ENCODE measurements around the gene RNPS1. TPM values are rescaled to one million over a fixed set of nuclear protein-coding genes. Genes with fewer than 3 reads are reported as not detected.

RNPS1 gene
- polyA plus RNA-seq, 2 donors, result 41.4 to 100.0 TPM

DNA sequence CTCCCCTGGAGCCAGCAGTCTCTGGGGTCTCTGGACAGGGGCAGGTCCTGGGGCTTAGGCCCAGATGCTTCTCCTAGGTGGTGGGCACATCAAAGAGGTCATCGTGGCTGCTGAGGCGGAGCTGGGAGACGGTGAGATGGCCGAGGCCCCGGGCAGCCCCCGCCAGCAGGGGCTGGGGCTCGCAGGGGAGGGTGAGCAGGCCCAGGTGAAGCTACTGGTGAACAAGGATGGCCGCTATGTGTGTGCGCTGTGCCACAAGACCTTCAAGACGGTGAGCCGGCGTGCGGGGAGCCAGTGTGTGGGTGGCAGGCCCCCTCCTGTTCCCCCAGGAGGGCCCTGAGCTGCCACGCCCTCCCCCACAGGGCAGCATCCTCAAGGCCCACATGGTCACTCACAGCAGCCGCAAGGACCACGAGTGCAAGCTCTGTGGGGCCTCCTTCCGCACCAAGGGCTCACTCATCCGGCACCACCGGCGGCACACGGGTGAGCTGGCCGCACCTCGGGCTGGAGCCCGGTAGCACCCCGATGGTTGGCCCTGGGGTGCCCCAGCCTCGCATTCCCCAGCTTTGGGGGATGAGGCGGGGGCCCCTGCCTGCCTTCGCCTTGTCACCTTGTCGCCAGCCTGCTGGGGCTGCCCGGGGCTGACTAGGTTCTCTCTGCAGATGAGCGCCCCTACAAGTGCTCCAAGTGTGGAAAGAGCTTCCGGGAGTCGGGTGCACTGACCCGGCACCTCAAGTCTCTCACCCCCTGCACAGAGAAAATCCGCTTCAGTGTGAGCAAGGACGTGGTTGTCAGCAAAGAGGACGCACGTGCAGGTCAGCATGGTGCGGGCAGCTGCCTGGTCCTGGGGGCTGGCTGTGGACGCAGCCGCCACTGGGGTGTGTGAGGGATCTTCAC lies 35.6 kb downstream of the RNPS1 start:
- Histone ChIP-seq H3K9me3 (ENCODE audit: control insufficient read depth in 2 of 2, insufficient read depth in 1 of 2, low read depth in 1 of 2, low read length in 1 of 2) (no peaks in the 10 kb centered on the region), H3K4me1 (ENCODE audit: control insufficient read depth in 2 of 2, insufficient read depth in 2 of 2, low read length in 1 of 2) (peaks cover 6 to 31% of the 10 kb centered on the region in 2 donors), H3K27me3 (ENCODE audit: control insufficient read depth in 1 of 2, insufficient read depth in 2 of 2, low read length in 2 of 2) (peaks cover 0 to 9% of the 10 kb centered on the region in 2 donors), H3K36me3 (ENCODE audit: control insufficient read depth in 2 of 2, insufficient read depth in 2 of 2, low read length in 1 of 2) (peaks cover 26 to 75% of the 10 kb centered on the region in 2 donors), H3K27ac (ENCODE audit: low read depth in 2 of 2, low read length in 1 of 2) (no peak overlapping the region), H3K4me3 (ENCODE audit: low read depth in 1 of 2, low read length in 2 of 2) (no peak overlapping the region)
- 91% methylated on average over 41 of the region's 41 CpGs for WGBS, 2 donors

DNA sequence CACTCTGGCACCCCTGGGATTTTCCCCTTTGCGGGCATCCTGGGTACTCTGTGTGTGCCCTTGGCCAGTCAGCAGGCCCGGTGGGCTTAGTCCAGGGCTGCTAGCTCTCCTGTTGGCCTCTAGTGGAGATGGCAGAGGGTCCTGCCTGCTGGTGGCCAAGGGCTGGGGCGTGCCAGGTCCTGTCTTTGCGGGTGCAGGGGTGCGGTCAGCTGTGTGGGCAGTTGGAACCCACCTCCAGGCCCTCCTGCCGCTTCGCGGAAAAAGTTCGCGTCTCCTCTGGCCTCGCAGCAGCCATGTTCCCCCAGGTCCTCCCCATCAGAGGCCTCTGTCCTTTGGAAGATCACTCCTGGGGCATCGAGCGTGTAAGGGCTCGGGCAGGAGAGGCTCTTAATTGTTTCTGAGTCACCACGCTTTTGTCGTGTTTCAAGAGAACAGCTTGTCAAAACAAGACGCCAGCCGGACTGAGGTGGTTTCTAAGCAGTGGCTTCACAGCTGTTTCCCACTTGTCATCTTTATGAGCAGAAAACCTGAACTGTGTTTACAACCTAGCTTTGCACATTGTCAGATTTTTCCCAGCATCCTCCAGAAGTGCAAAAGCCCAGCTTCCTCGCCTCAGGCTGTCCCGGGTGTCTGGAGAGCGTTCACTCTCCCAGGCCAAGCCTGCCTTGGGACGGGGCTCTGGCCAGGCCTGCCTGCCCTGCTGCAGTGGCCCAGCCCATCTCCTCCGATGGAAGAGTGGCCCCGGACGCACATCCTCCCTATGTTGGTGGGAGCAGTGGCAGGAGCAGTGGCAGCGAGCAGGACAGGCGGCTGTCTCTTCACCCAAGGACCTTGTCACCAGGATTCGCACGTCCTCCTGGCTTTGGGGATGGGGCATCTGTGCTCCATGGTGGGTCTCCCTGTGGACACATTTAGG lies 36.7 kb downstream of the RNPS1 start:
- H3K9me3 ChIP-seq (ENCODE audit: control insufficient read depth in 2 of 2, insufficient read depth in 1 of 2, low read depth in 1 of 2, low read length in 1 of 2), result no peaks in the 10 kb centered on the region
- 66 to 77% methylated on average over 29 of the region's 29 CpGs for WGBS, 2 donors
- H3K4me1 ChIP-seq (ENCODE audit: control insufficient read depth in 2 of 2, insufficient read depth in 2 of 2, low read length in 1 of 2), result peaks cover 0 to 24% of the 10 kb centered on the region in 2 donors
- H3K36me3 ChIP-seq (ENCODE audit: control insufficient read depth in 2 of 2, insufficient read depth in 2 of 2, low read length in 1 of 2), result peaks cover 26 to 78% of the 10 kb centered on the region in 2 donors
- H3K27me3 ChIP-seq (ENCODE audit: control insufficient read depth in 1 of 2, insufficient read depth in 2 of 2, low read length in 2 of 2), result no peaks in the 10 kb centered on the region
- no peak overlapping the region for H3K4me3 ChIP-seq (ENCODE audit: low read depth in 1 of 2, low read length in 2 of 2)
- H3K27ac ChIP-seq (ENCODE audit: low read depth in 2 of 2, low read length in 1 of 2), result no peak overlapping the region

- no peaks in the 10 kb centered on the region for H3K27me3 ChIP-seq (ENCODE audit: control insufficient read depth in 1 of 2, insufficient read depth in 2 of 2, low read length in 2 of 2)
- peaks cover 26 to 71% of the 10 kb centered on the region in 2 donors for H3K36me3 ChIP-seq (ENCODE audit: control insufficient read depth in 2 of 2, insufficient read depth in 2 of 2, low read length in 1 of 2)
- 82 to 85% methylated on average over 13 of the region's 13 CpGs for WGBS, 2 donors
- H3K9me3 ChIP-seq (ENCODE audit: control insufficient read depth in 2 of 2, insufficient read depth in 1 of 2, low read depth in 1 of 2, low read length in 1 of 2), result no peaks in the 10 kb centered on the region
- no peak overlapping the region for H3K4me3 ChIP-seq (ENCODE audit: low read depth in 1 of 2, low read length in 2 of 2)
- H3K27ac ChIP-seq (ENCODE audit: low read depth in 2 of 2, low read length in 1 of 2), result no peak overlapping the region
- H3K4me1 ChIP-seq (ENCODE audit: control insufficient read depth in 2 of 2, insufficient read depth in 2 of 2, low read length in 1 of 2), result peaks cover 0 to 19% of the 10 kb centered on the region in 2 donors
These were observed 37.5 kb downstream of the RNPS1 start for GRCh38 chr16:2230376-2230775.

GRCh38 chr16:2229632-2230250 lies 38.2 kb downstream of the RNPS1 start:
- no peaks in the 10 kb centered on the region for H3K9me3 ChIP-seq (ENCODE audit: control insufficient read depth in 2 of 2, insufficient read depth in 1 of 2, low read depth in 1 of 2, low read length in 1 of 2)
- H3K27ac ChIP-seq (ENCODE audit: low read depth in 2 of 2, low read length in 1 of 2), result no peak overlapping the region
- peaks cover 26 to 65% of the 10 kb centered on the region in 2 donors for H3K36me3 ChIP-seq (ENCODE audit: control insufficient read depth in 2 of 2, insufficient read depth in 2 of 2, low read length in 1 of 2)
- no peaks in the 10 kb centered on the region for H3K27me3 ChIP-seq (ENCODE audit: control insufficient read depth in 1 of 2, insufficient read depth in 2 of 2, low read length in 2 of 2)
- WGBS, 2 donors, result 91 to 93% methylated on average over 23 of the region's 23 CpGs
- H3K4me1 ChIP-seq (ENCODE audit: control insufficient read depth in 2 of 2, insufficient read depth in 2 of 2, low read length in 1 of 2), result peaks cover 0 to 19% of the 10 kb centered on the region in 2 donors
- H3K4me3 ChIP-seq (ENCODE audit: low read depth in 1 of 2, low read length in 2 of 2), result no peak overlapping the region

- H3K4me3 ChIP-seq (ENCODE audit: low read depth in 1 of 2, low read length in 2 of 2), result no peak overlapping the region
- no peaks in the 10 kb centered on the region for H3K9me3 ChIP-seq (ENCODE audit: control insufficient read depth in 2 of 2, insufficient read depth in 1 of 2, low read depth in 1 of 2, low read length in 1 of 2)
- WGBS, 2 donors, result 90 to 93% methylated on average over 12 of the region's 12 CpGs
- H3K36me3 ChIP-seq (ENCODE audit: control insufficient read depth in 2 of 2, insufficient read depth in 2 of 2, low read length in 1 of 2), result peaks cover 26 to 60% of the 10 kb centered on the region in 2 donors
- H3K4me1 ChIP-seq (ENCODE audit: control insufficient read depth in 2 of 2, insufficient read depth in 2 of 2, low read length in 1 of 2), result peaks cover 0 to 19% of the 10 kb centered on the region in 2 donors
- H3K27ac ChIP-seq (ENCODE audit: low read depth in 2 of 2, low read length in 1 of 2), result no peak overlapping the region
- H3K27me3 ChIP-seq (ENCODE audit: control insufficient read depth in 1 of 2, insufficient read depth in 2 of 2, low read length in 2 of 2), result no peaks in the 10 kb centered on the region
These were observed 38.8 kb downstream of the RNPS1 start for GRCh38 chr16:2229091-2229490.

- 86 to 90% methylated on average over 25 of the region's 25 CpGs for WGBS, 2 donors
- Histone ChIP-seq H3K27ac (ENCODE audit: low read depth in 2 of 2, low read length in 1 of 2) (no peak overlapping the region), H3K36me3 (ENCODE audit: control insufficient read depth in 2 of 2, insufficient read depth in 2 of 2, low read length in 1 of 2) (peaks cover 22 to 52% of the 10 kb centered on the region in 2 donors)
These were observed 39.6 kb downstream of the RNPS1 start for GRCh38 chr16:2228161-2228824.

DNA sequence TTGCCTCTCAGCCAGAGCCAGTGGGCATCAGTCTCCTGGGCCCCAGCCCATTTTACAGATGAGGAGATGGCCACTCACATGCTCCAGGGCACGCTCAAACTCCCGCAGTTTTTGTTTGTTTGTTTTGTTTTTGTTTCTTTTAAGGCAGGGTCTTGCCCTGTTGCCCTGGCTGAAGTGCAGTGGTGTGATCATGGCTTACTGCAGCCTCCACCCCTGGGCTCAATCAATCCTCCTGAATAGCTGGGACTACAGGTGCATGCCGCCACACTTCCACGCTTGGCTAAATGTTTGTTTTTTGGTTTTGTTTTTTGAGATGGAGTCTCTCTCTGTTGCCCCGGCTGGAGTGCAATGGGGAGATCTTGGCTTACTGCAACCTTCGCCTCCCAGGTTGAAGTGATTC lies 41.0 kb downstream of the RNPS1 start:
- no peaks in the 10 kb centered on the region for H3K27me3 ChIP-seq (ENCODE audit: control insufficient read depth in 1 of 2, insufficient read depth in 2 of 2, low read length in 2 of 2)
- peaks cover 11 to 38% of the 10 kb centered on the region in 2 donors for H3K36me3 ChIP-seq (ENCODE audit: control insufficient read depth in 2 of 2, insufficient read depth in 2 of 2, low read length in 1 of 2)
- H3K4me3 ChIP-seq (ENCODE audit: low read depth in 1 of 2, low read length in 2 of 2), result no peak overlapping the region
- WGBS, 2 donors, result 84 to 88% methylated on average over 6 of the region's 6 CpGs
- no peak overlapping the region for H3K27ac ChIP-seq (ENCODE audit: low read depth in 2 of 2, low read length in 1 of 2)
- no peaks in the 10 kb centered on the region for H3K9me3 ChIP-seq (ENCODE audit: control insufficient read depth in 2 of 2, insufficient read depth in 1 of 2, low read depth in 1 of 2, low read length in 1 of 2)
- peaks cover 0 to 19% of the 10 kb centered on the region in 2 donors for H3K4me1 ChIP-seq (ENCODE audit: control insufficient read depth in 2 of 2, insufficient read depth in 2 of 2, low read length in 1 of 2)

More at GRCh38 chr16:2228161-2228824, 39.6 kb downstream of the RNPS1 start:
- Histone ChIP-seq H3K27me3 (ENCODE audit: control insufficient read depth in 1 of 2, insufficient read depth in 2 of 2, low read length in 2 of 2) (no peaks in the 10 kb centered on the region), H3K4me3 (ENCODE audit: low read depth in 1 of 2, low read length in 2 of 2) (no peak overlapping the region), H3K9me3 (ENCODE audit: control insufficient read depth in 2 of 2, insufficient read depth in 1 of 2, low read depth in 1 of 2, low read length in 1 of 2) (no peaks in the 10 kb centered on the region), H3K4me1 (ENCODE audit: control insufficient read depth in 2 of 2, insufficient read depth in 2 of 2, low read length in 1 of 2) (peaks cover 0 to 19% of the 10 kb centered on the region in 2 donors)

GRCh38 chr16:2226245-2226793 lies 41.6 kb downstream of the RNPS1 start:
- H3K27me3 ChIP-seq (ENCODE audit: control insufficient read depth in 1 of 2, insufficient read depth in 2 of 2, low read length in 2 of 2), result no peaks in the 10 kb centered on the region
- H3K4me1 ChIP-seq (ENCODE audit: control insufficient read depth in 2 of 2, insufficient read depth in 2 of 2, low read length in 1 of 2), result peaks cover 0 to 15% of the 10 kb centered on the region in 2 donors
- no peak overlapping the region for H3K27ac ChIP-seq (ENCODE audit: low read depth in 2 of 2, low read length in 1 of 2)
- no peaks in the 10 kb centered on the region for H3K9me3 ChIP-seq (ENCODE audit: control insufficient read depth in 2 of 2, insufficient read depth in 1 of 2, low read depth in 1 of 2, low read length in 1 of 2)
- 54 to 60% methylated on average over 9 of the region's 9 CpGs for WGBS, 2 donors
- H3K4me3 ChIP-seq (ENCODE audit: low read depth in 1 of 2, low read length in 2 of 2), result no peak overlapping the region
- H3K36me3 ChIP-seq (ENCODE audit: control insufficient read depth in 2 of 2, insufficient read depth in 2 of 2, low read length in 1 of 2), result peaks cover 11 to 32% of the 10 kb centered on the region in 2 donors

All from esophagus (tissue), 2 donors.